DOHH2 (cell line): Measurements from ENCODE around the gene SAMD14.

Source experiments
- H3F3A ChIP-seq: fragments of 200-600 bp; sonication (generic), shearing (Covaris generic); 2 replicates; pipeline ENCODE4 v1.6.0; 2016; ENCODE audit warnings: antibody characterized with exemption, mild to moderate bottlenecking; ENCODE audit not compliant: control insufficient read depth, insufficient read depth
- H3K27ac ChIP-seq: fragments of 200-600 bp; sonication (generic); 2 replicates; pipeline ENCODE4 v1.5.1; 2014; ENCODE audit warnings: low read depth, mild to moderate bottlenecking, low read length, moderate library complexity
- H3K27me3 ChIP-seq: fragments of 200-600 bp; sonication (generic); 2 replicates; pipeline ENCODE4 v1.6.1; 2014; ENCODE audit warnings: mild to moderate bottlenecking, low read length, mixed read lengths; ENCODE audit not compliant: control insufficient read depth
- H3K36me3 ChIP-seq: fragments of 200-600 bp; sonication (generic); 2 replicates; pipeline ENCODE4 v1.6.1; 2014; ENCODE audit warnings: mild to moderate bottlenecking, low read length, moderate library complexity, mixed read lengths; ENCODE audit not compliant: control insufficient read depth
- H3K4me1 ChIP-seq: fragments of 200-600 bp; sonication (generic); 2 replicates; pipeline ENCODE4 v1.6.1; 2014; ENCODE audit warnings: mild to moderate bottlenecking, low read length, mixed read lengths; ENCODE audit not compliant: control insufficient read depth
- H3K4me2 ChIP-seq: fragments of 200-600 bp; sonication (generic); 2 replicates; pipeline ENCODE4 v1.6.0; 2014; ENCODE audit warnings: mild to moderate bottlenecking, low read length, moderate library complexity
- H3K4me3 ChIP-seq: fragments of 200-600 bp; sonication (generic); 2 replicates; pipeline ENCODE4 v1.5.1; 2014; ENCODE audit warnings: mild to moderate bottlenecking, low read length, mixed read lengths
- H3K79me2 ChIP-seq: fragments of 200-600 bp; sonication (generic); 2 replicates; pipeline ENCODE4 v1.6.1; 2014; ENCODE audit warnings: mild to moderate bottlenecking, low read length, mixed read lengths; ENCODE audit not compliant: control insufficient read depth
- H3K9me2 ChIP-seq: fragments of 200-600 bp; sonication (generic); replicated peaks from 2 replicates; pipeline ENCODE4 v1.6.1; 2014; ENCODE audit warnings: mild to moderate bottlenecking, low read length, mixed read lengths; ENCODE audit not compliant: control insufficient read depth
- H3K9me3 ChIP-seq: fragments of 200-600 bp; sonication (generic); 2 replicates; pipeline ENCODE4 v1.6.1; 2014; ENCODE audit warnings: antibody characterized with exemption, low read length, mixed read lengths; ENCODE audit not compliant: control insufficient read depth, insufficient read depth
- H4K20me1 ChIP-seq: fragments of 200-600 bp; sonication (generic); 2 replicates; pipeline ENCODE4 v1.6.0; 2014; ENCODE audit warnings: low read depth, mild to moderate bottlenecking, antibody characterized with exemption, low read length, moderate library complexity; ENCODE audit not compliant: control insufficient read depth, insufficient read depth
- CTCF ChIP-seq: fragments of 200-600 bp; sonication (generic); IDR thresholded peaks from one replicate; pipeline ENCODE4 v1.5.1; 2014; ENCODE audit warnings: antibody characterized with exemption, mild to moderate bottlenecking, low read depth, low read length; ENCODE audit not compliant: poor library complexity, severe bottlenecking
- EZH2phosphoT487 ChIP-seq: fragments of 200-600 bp; sonication (generic); IDR thresholded peaks from 2 replicates; pipeline ENCODE4 v1.6.1; 2017; ENCODE audit warnings: borderline replicate concordance, mild to moderate bottlenecking, antibody characterized with exemption, low read length, moderate library complexity, mixed read lengths

SAMD14 gene

GRCh38 chr17:50139185-50139783, 9.3 kb upstream of the SAMD14 start:
- Histone ChIP-seq H3K4me2 (no peak overlapping the region), H3K9me3 (no peaks in the 10 kb centered on the region), H3K4me1 (peaks cover 47% of the 10 kb centered on the region), H3K27ac (no peak overlapping the region), H3K36me3 (peaks cover 96% of the 10 kb centered on the region), H3K79me2 (peaks cover 33% of the 10 kb centered on the region), H3K27me3 (no peaks in the 10 kb centered on the region), H3K9me2 (no peaks in the 10 kb centered on the region), H3K4me3 (no peak overlapping the region), H3F3A (0 out of 2 replicates have a peak, but pooled peaks cover 3% of the 10 kb centered on the region), H4K20me1 (peaks cover 22% of the 10 kb centered on the region)
- TF ChIP-seq CTCF = no peak
- no peak for TF ChIP-seq EZH2phosphoT487

DNA sequence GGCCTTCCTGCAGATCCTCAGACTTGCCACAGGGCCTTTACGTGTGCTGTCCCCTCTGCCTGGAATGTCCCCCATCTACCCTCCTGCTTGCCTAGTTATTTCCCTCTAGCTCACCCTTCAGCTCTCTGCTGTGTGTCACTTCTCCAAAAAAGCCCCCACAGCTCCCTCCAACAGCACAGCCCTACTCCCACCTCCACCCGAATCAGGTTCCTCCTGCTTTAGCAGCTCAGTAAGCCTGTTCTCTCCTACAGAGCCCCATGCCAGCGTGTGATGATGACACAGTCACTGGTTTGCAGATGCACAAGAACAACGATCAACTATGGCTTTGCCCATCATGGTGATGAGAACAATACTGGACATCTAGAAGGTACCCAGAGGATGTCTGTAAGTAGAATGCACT, 7.1 kb upstream of the SAMD14 start:
- Histone ChIP-seq H3K9me3 (no peaks in the 10 kb centered on the region), H3K79me2 (peaks cover 13% of the 10 kb centered on the region), H3K9me2 (no peaks in the 10 kb centered on the region), H3K4me3 (no peak overlapping the region), H3K27ac (no peak overlapping the region), H3K4me2 (no peak overlapping the region), H3K36me3 (peaks cover 77% of the 10 kb centered on the region), H3F3A (0 out of 2 replicates have a peak, but pooled peaks cover 8% of the 10 kb centered on the region), H4K20me1 (peaks cover 22% of the 10 kb centered on the region), H3K4me1 (peaks cover 24% of the 10 kb centered on the region), H3K27me3 (no peaks in the 10 kb centered on the region)
- no peak for TF ChIP-seq EZH2phosphoT487
- no peak for TF ChIP-seq CTCF

- H4K20me1 ChIP-seq = peaks cover 22% of the 10 kb centered on the region
- no peak overlapping the region for H3K27ac ChIP-seq
- H3K9me3 ChIP-seq = no peaks in the 10 kb centered on the region
- TF ChIP-seq CTCF = no peak
- no peak for TF ChIP-seq EZH2phosphoT487
- no peaks in the 10 kb centered on the region; the same call in 1 of the 2 replicates for H3K27me3 ChIP-seq
- no peak overlapping the region for H3K4me3 ChIP-seq
- H3K4me2 ChIP-seq = no peak overlapping the region
- 0 out of 2 replicates have a peak, but pooled peaks cover 8% of the 10 kb centered on the region for H3F3A ChIP-seq
- H3K79me2 ChIP-seq = peaks cover 8% of the 10 kb centered on the region
- H3K36me3 ChIP-seq = peaks cover 68% of the 10 kb centered on the region
- peaks cover 16% of the 10 kb centered on the region for H3K4me1 ChIP-seq
- no peaks in the 10 kb centered on the region for H3K9me2 ChIP-seq
Measured at GRCh38 chr17:50136096-50136687, 6.2 kb upstream of the SAMD14 start.
